Measurements from ENCODE around the gene ABCC10.

ABCC10 gene

DNA sequence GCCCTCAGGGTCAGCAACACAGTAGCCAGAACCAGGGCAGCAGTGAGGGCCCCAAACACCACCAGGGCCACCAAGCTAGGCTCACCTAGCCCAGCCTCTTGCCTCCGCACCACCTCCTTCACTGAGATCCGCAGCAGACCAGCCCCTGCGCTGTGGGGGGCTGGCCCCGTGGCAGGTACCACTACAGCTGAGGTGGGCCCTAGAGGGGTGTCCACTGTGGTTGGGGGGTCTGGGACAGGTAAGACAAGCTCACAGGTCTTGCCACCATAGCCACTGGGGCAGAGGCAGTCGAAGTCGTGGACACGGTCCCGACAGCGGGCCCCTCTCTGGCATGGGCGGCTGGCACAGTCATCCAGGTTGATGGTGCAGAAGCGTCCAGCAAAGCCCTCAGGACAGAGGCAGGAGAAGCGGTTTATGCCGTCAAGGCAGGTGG is 23.4 kb downstream of the ABCC10 start:
- no peak overlapping the region for H3K4me3 ChIP-seq (ENCODE audit: low read depth, low read length)

DNA sequence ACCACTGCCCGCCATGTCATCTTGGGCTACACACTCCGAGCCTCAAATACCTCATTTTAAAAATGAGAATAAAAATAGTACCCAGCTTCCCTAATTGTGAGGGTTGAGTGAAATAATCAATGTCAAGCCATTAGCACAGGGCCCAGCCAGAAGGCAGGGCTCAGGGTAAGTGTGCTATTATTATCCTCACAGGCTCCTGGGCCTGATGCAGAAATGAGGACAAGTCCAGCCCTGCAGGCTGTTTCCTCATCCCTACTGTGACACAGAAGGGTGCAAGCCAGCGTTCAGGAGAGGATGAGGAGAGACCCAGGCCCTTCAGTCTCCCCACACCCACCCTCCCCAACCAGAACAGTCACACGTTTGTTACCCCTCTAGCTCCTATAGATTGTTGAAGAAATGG is 24.0 kb downstream of the ABCC10 start:
- H3K4me3 ChIP-seq (ENCODE audit: low read depth, low read length), result no peak overlapping the region
- TF ChIP-seq, protein P1, sequence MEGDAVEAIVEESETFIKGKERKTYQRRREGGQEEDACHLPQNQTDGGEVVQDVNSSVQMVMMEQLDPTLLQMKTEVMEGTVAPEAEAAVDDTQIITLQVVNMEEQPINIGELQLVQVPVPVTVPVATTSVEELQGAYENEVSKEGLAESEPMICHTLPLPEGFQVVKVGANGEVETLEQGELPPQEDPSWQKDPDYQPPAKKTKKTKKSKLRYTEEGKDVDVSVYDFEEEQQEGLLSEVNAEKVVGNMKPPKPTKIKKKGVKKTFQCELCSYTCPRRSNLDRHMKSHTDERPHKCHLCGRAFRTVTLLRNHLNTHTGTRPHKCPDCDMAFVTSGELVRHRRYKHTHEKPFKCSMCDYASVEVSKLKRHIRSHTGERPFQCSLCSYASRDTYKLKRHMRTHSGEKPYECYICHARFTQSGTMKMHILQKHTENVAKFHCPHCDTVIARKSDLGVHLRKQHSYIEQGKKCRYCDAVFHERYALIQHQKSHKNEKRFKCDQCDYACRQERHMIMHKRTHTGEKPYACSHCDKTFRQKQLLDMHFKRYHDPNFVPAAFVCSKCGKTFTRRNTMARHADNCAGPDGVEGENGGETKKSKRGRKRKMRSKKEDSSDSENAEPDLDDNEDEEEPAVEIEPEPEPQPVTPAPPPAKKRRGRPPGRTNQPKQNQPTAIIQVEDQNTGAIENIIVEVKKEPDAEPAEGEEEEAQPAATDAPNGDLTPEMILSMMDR (IDR thresholded peaks at IDR 0.05; ENCODE audit: borderline replicate concordance, insufficient read depth, low read depth, low read length), result no peak

More for the DNA sequence above, 23.4 kb downstream of the ABCC10 start:
- TF ChIP-seq, protein P1 (IDR thresholded peaks at IDR 0.05; ENCODE audit: borderline replicate concordance, insufficient read depth, low read depth, low read length), result no peak

- TF ChIP-seq, protein P1 (IDR thresholded peaks at IDR 0.05; ENCODE audit: borderline replicate concordance, insufficient read depth, low read depth, low read length), result no peak
- H3K4me3 ChIP-seq (ENCODE audit: low read depth, low read length), result no peak overlapping the region
Observed at GRCh38 chr6:43451939-43452338, 24.6 kb downstream of the ABCC10 start.

- H3K4me3 ChIP-seq (ENCODE audit: low read depth, low read length), result no peak overlapping the region
- TF ChIP-seq, protein P1 (IDR thresholded peaks at IDR 0.05; ENCODE audit: borderline replicate concordance, insufficient read depth, low read depth, low read length), result no peak
Observed at GRCh38 chr6:43452896-43453295, 25.6 kb downstream of the ABCC10 start.

DNA sequence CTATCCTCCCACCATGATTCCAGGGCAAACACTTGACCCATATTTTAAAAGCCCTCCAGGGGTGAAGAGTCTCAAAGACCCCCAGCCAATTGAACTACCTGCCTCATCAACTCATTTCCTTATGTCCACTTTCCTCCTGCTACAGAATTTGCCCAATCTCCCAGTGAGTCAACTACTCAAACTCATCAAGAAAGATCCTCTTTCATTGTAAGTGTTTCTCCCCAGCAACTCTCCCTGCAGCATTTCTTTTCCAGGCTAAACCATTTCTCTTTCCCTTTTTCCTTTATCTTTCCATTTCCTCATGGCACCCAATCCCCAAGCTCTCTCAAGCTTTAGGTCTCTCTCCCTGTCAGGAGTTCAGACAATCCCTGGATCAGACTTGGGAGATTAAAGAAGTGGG is 26.5 kb downstream of the ABCC10 start:
- H3K4me3 ChIP-seq (ENCODE audit: low read depth, low read length), result no peak overlapping the region
- TF ChIP-seq, protein P1 (IDR thresholded peaks at IDR 0.05; ENCODE audit: borderline replicate concordance, insufficient read depth, low read depth, low read length), result no peak

GRCh38 chr6:43454290-43454695 is 27.0 kb downstream of the ABCC10 start:
- H3K4me3 ChIP-seq (ENCODE audit: low read depth, low read length), result no peak overlapping the region
- TF ChIP-seq, protein P1 (IDR thresholded peaks at IDR 0.05; ENCODE audit: borderline replicate concordance, insufficient read depth, low read depth, low read length), result peak; percentile 98

DNA sequence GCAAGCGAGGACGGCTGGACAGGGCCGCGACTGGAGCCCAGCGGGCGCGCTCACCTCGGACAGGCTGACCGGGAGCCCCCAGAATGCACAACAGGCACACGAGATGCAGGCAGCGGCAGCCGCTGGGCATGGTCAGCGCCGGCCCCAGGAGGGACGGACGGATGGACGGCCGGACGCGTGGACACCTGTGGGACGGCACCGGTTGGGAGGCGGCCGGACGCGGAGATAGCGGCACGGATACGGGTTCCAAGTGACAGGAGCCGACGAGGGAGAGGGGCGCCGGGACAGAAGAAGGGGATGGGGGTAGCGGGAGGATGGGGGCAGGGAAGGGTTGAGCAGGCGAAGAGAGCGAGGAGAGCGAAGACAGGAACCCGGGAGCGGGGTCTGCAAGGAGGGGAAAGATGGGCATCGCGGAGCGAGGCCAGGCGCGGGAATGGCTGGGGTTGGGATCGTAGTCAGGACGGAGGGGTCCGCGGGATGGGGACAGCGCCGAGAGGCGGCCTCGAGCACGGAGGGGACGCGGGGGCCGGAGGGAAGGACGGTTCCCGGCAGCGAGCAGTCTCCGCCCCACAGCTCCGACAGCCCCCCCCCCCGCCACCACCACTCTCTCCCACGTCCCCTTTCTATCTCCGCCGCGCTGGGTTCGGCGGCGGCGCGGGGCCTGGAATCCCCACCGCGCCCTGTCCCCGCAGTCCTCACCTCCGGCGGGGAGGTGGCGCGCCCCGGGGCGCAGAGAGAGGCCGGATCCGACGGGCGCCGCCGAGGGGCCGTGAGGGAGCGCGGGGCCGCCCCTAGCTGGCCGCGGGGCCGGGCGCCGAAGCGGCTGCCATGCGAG is 27.6 kb downstream of the ABCC10 start:
- TF ChIP-seq, protein P1 (IDR thresholded peaks at IDR 0.05; ENCODE audit: borderline replicate concordance, insufficient read depth, low read depth, low read length), result no peak
- peak overlapping the region; percentile 51 for H3K4me3 ChIP-seq (ENCODE audit: low read depth, low read length)
